A549 (cell line): ENCODE results near the gene HADHA.

ENCODE experiments used
- CTCF ChIP-seq: fragments of >200 bp; sonication (Bioruptor Twin); formaldehyde crosslinking; IDR thresholded peaks from 3 replicates; pipeline ENCODE4 v1.5.1; 2016
- JUN ChIP-seq, 2 experiments: fragments of >200 bp; sonication (Bioruptor Twin); formaldehyde crosslinking; IDR thresholded peaks; 2 replicates in 1 of 2; 3 replicates in 1 of 2; pipeline ENCODE4 v1.6.1; 2016 to 2017
- JUNB ChIP-seq: fragments of >200 bp; sonication (Bioruptor Twin); formaldehyde crosslinking; IDR thresholded peaks from 2 replicates; pipeline ENCODE4 v1.6.1; 2016
- MYC ChIP-seq: IDR thresholded peaks from 2 replicates; pipeline ENCODE4 v1.6.1; 2012; ENCODE audit warnings: mild to moderate bottlenecking, inconsistent platforms, low read length, improper control_type of control experiment, borderline replicate concordance
- NR3C1 ChIP-seq: fragments of >200 bp; sonication (Bioruptor Twin); formaldehyde crosslinking; IDR thresholded peaks from 3 replicates; pipeline ENCODE4 v1.6.1; 2017
- POLR2A ChIP-seq: IDR thresholded peaks from 2 replicates; pipeline ENCODE4 v1.6.1; 2012; ENCODE audit warnings: mild to moderate bottlenecking, low read length
- POLR2AphosphoS2 ChIP-seq: conservative IDR thresholded peaks from 2 replicates; pipeline ENCODE4 v1.6.1; 2012; ENCODE audit warnings: low read length, improper control_type of control experiment, inconsistent platforms
- RAD21 ChIP-seq, 2 experiments: fragments of >200 bp in 1 of 2; sonication (Bioruptor Twin) in 1 of 2; formaldehyde crosslinking in 1 of 2; IDR thresholded peaks in 1 of 2; conservative IDR thresholded peaks in 1 of 2; 2 replicates in 1 of 2; 3 replicates in 1 of 2; pipeline ENCODE4 v1.6.1; 2012 to 2018; ENCODE audit warnings: inconsistent platforms in 1 of 2
- TP53 ChIP-seq: fragments of 250-450 bp; sonication (Bioruptor Pico); IDR thresholded peaks from 2 replicates; pipeline ENCODE4 v1.5.0; 2021; ENCODE audit warnings: mild to moderate bottlenecking, moderate library complexity
- USF2 ChIP-seq: fragments of 450-650 bp; IDR thresholded peaks from 2 replicates; pipeline ENCODE4 v1.6.1; 2014; ENCODE audit warnings: antibody characterized with exemption

- TF ChIP-seq JUN (IDR thresholded peaks at IDR 0.05): no peak
- TF ChIP-seq POLR2AphosphoS2: no peak
- TF ChIP-seq CTCF: no peak
- no peak for TF ChIP-seq TP53 (CRISPR knock-in tag)
- TF ChIP-seq USF2: no peak
- no peak for TF ChIP-seq MYC
- no peak for TF ChIP-seq RAD21 (conservative IDR thresholded peaks at IDR 0.05 in 1 of 2, IDR thresholded peaks at IDR 0.05 in 1 of 2)
- no peak for TF ChIP-seq JUNB
- TF ChIP-seq POLR2A: no peak
- no peak for TF ChIP-seq NR3C1
Observed at GRCh38 chr2:26284132-26284531, 39.7 kb upstream of the HADHA start.
